Astrocyte of the cerebellum (primary cell): ENCODE data around the gene CLIP4.

Experiments used
- DNase-seq: peaks from one replicate; pipeline ENCODE4 v3.0.0-alpha.2; 2011; ENCODE audit warnings: low read depth
- H3K4me3 ChIP-seq: 2 replicates; pipeline ENCODE4 v1.5.1; 2011; ENCODE audit warnings: mild to moderate bottlenecking, low read depth, low read length, moderate library complexity
- in situ Hi-C: cut with HindIII; loops from 2 replicates; pipeline ENCODE4 v1.10.0; 2017; ENCODE audit warnings: low sequenced_read_pairs
- TF ChIP-seq, protein P1 (sequence below): IDR thresholded peaks from 2 replicates; pipeline ENCODE4 v1.5.1; 2012; ENCODE audit warnings: low read length, low read depth, moderate library complexity, mild to moderate bottlenecking; ENCODE audit errors: missing control alignments

CLIP4 gene

DNA sequence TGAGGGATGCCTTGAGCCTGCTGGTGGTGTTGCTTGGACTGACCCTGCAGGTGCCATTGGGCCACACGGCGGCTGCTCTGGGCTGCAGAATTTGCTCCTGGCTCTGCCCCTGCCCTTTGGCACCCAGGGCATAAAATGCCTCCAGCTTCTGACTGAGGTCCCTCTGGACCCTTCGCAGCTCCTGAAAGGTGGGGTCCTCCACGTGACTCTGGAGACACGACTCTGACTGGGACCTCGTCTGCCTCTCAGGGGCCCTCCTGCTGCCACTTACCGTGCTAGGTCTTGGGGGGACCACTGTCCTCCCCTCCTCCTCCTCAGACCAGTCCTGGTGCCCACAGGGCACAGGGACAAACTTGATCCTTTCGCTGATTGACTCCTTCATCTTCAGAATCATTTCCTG, 43.0 kb upstream of the CLIP4 start:
- TF ChIP-seq, protein P1, sequence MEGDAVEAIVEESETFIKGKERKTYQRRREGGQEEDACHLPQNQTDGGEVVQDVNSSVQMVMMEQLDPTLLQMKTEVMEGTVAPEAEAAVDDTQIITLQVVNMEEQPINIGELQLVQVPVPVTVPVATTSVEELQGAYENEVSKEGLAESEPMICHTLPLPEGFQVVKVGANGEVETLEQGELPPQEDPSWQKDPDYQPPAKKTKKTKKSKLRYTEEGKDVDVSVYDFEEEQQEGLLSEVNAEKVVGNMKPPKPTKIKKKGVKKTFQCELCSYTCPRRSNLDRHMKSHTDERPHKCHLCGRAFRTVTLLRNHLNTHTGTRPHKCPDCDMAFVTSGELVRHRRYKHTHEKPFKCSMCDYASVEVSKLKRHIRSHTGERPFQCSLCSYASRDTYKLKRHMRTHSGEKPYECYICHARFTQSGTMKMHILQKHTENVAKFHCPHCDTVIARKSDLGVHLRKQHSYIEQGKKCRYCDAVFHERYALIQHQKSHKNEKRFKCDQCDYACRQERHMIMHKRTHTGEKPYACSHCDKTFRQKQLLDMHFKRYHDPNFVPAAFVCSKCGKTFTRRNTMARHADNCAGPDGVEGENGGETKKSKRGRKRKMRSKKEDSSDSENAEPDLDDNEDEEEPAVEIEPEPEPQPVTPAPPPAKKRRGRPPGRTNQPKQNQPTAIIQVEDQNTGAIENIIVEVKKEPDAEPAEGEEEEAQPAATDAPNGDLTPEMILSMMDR = no peak
- in situ Hi-C loops = no loop called here
- H3K4me3 ChIP-seq = no peak overlapping the region
- no peak for DNase-seq

DNA sequence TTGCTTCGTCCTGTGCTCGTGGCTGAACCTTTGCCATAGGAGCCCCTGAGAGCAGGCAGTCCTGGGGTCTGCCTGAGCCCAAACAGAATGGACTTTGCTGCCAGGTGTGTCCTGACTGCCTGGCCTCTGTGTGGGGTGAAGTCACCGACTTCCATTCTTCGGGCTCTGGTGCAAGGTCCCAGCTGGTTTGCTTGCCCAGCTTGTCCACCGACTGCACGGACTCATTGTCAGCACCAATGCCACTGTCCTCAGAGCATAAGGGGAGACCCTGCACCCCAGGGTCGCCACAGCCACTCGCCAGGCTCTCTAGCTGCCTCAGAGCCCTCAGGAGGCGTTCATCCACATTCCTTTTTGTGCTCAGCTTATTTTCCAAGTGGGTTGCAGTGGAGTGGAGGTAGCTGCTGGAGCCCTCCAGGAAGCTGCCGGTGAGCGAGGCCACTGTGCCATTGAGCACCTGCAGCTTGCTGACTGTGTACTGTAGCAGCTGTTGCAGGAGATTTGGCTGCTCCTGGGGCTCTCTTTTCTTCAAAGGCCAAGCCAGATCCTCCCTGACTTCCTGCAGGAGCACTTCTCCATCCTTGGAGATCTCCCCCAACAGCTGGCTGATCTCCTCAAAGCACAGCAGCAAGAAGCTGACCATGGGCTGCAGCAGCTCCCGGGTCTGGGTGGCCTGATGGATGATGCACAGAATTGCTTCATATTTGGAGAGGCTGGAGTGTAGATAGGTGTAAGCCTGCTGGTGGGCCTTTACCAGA, 42.1 kb upstream of the CLIP4 start:
- TF ChIP-seq, protein P1 = no peak
- DNase-seq = no peak
- in situ Hi-C loops = no loop called here
- no peak overlapping the region for H3K4me3 ChIP-seq

DNA sequence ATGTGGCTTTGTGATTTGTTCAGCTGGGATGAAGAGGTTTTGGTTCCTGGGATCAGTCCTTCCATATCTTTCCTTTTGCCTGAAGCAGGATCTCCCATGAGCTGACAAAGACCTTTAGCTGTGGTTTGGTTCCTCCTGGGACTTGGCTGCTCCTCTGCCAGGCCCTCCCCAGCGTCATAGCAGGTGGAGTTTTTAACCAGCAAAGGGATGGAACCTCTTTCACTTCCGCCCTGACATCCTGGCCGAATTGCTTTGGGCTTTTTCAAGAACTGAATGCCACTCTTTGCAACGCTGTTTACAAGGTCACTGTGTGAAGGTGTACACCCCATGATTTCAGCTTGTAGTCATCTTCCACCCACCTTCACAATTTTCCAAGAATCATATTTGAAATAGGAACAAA, 41.3 kb upstream of the CLIP4 start:
- H3K4me3 ChIP-seq = no peak overlapping the region
- in situ Hi-C loops = no loop called here
- DNase-seq = no peak
- TF ChIP-seq, protein P1 = no peak

DNA sequence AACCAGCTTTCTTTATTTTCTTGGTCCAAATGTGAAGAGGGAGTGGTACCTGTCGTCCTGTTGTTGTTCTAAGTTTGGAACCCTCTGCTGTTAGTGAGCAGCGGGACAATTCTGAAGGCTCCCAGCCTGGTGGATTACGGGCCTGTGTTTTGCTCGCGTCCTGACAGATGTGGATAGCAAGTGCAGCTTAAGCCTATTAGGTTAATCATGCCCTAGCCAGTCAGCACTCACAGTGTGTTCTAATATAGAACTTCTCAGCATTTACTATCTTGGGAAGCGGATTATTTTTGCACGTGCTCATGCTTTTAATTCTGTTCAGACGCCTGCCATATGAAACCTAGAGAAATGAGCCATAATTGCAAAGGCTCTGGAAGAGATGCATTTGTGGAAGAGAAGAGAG, 40.8 kb upstream of the CLIP4 start, which contains the start of gene PCARE:
Gene PCARE, minus strand, starts transcription at position 113 of the 400 bp plus-strand sequence. CDS start 262 bp downstream, outside the sequence.
- TF ChIP-seq, protein P1 = no peak
- H3K4me3 ChIP-seq = no peak within 1 kb of the TSS
- in situ Hi-C loops = no loop called here
- no peak for DNase-seq

DNA sequence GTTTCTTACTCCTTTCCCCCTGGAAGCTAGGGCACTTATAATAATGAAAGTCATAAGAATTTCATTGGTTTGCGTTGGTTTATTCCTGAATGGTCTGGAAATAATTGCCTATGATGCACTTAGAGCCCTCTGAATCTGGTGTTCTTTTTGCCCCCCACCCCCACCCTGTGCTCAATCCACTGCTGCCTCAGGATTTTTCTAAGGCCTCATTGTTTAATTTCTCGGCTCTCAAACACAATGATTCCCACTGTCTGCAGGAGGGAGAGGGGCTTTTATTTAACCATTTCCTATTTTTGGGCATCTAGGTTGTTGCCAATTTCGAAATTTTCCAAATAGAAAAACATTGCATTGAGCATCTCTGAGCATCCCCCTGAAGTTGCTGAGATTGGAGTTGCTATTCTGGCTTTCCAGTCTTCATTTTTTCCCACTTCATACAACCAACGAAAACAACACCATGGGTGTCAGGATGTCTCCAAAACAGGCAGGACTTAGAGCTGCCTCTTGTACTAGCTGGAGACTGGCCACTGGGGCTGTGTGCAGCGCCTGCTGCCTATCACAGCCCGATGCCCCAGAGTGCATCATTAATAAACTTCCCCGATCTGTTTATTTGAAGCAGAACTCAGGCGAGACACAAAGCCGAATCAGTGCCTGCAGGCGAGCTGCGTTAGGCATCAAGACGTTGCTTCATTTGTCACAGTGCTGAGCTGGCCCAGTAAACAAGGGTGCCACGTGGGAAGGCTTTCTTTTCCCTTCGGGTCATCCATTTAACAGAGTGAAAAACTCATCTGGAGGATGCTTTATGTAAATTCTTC, 39.1 kb upstream of the CLIP4 start:
- in situ Hi-C loops = no loop called here
- no peak overlapping the region for H3K4me3 ChIP-seq
- TF ChIP-seq, protein P1 = no peak
- no peak for DNase-seq

DNA sequence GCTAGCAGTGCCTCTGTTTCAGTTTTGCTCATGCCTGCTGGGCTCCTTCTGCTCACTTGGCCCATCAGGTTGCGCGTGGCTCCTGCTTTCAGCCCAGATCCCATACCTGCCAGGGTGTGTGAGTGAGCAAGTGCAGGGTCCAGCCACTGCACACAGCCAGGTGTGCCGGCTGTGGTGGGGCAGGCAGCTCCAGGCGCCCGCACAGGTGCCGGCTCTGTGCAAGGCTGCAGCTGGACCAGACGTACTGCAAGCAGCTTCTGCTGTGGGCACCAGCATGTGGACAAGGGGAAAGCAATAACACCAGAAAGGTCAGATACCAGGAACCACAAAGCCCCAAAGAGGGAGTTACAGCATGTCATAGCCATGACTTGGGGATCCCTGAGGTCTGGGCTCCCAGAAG, 35.3 kb upstream of the CLIP4 start:
- no peak for DNase-seq
- no peak overlapping the region for H3K4me3 ChIP-seq
- TF ChIP-seq, protein P1 = no peak
- in situ Hi-C loops = no loop called here
